Stimulated activated CD4-positive, alpha-beta T cell treated with anti-CD3 and anti-CD28 coated beads, Interleukin-15, amount 100 ng/mL, for 48 hours (primary cell): ENCODE data around the gene AQP4.

ENCODE experiments used
- DNase-seq, 2 donors: peaks; one replicate each; pipeline ENCODE4 v3.0.0-alpha.2; 2020; ENCODE audit warnings: low read depth in 2 of 2

The AQP4 gene

GRCh38 chr18:26865557-26865956, at the start of gene AQP4:
AQP4 (minus strand) TSS chr18:26865707; CDS start chr18:26865689, 18 bp downstream.
- no peak for DNase-seq

GRCh38 chr18:26911840-26912239, 46.3 kb upstream of the AQP4 start:
- no peak for DNase-seq

- DNase-seq, result no peak
Observed at GRCh38 chr18:26909599-26910290, 44.2 kb upstream of the AQP4 start.

- no peak for DNase-seq
Observed at GRCh38 chr18:26908906-26909305, 43.4 kb upstream of the AQP4 start.

GRCh38 chr18:26902291-26902690, 36.8 kb upstream of the AQP4 start:
- no peak for DNase-seq

- DNase-seq, result no peak
Observed at GRCh38 chr18:26901020-26901419, 35.5 kb upstream of the AQP4 start.

GRCh38 chr18:26894426-26894825, 28.9 kb upstream of the AQP4 start:
- no peak for DNase-seq

GRCh38 chr18:26893996-26894395, 28.5 kb upstream of the AQP4 start:
- DNase-seq, result no peak

GRCh38 chr18:26888259-26888658, 22.8 kb upstream of the AQP4 start:
- DNase-seq, result no peak

GRCh38 chr18:26875040-26875654, 9.6 kb upstream of the AQP4 start:
- no peak for DNase-seq

GRCh38 chr18:26874283-26874682, 8.8 kb upstream of the AQP4 start:
- DNase-seq, result no peak

GRCh38 chr18:26869640-26870039, 4.1 kb upstream of the AQP4 start:
- DNase-seq, result no peak

- DNase-seq, result no peak
Observed at GRCh38 chr18:26868968-26869586, 3.6 kb upstream of the AQP4 start.

- DNase-seq, result no peak
Observed at GRCh38 chr18:26867471-26867870, 2.0 kb upstream of the AQP4 start.

GRCh38 chr18:26864658-26865057, 849 bp downstream of the AQP4 start:
- no peak for DNase-seq

GRCh38 chr18:26863921-26864497, 1.5 kb downstream of the AQP4 start:
- DNase-seq, result no peak

GRCh38 chr18:26863122-26863879, 2.2 kb downstream of the AQP4 start:
- DNase-seq, result no peak

- no peak for DNase-seq
Observed at GRCh38 chr18:26862084-26862483, 3.4 kb downstream of the AQP4 start.

GRCh38 chr18:26854292-26854881, 11.1 kb downstream of the AQP4 start:
- DNase-seq, result no peak

GRCh38 chr18:26853401-26853800, 12.1 kb downstream of the AQP4 start:
- no peak for DNase-seq

- no peak for DNase-seq
Observed at GRCh38 chr18:26843760-26844159, 21.7 kb downstream of the AQP4 start.

GRCh38 chr18:26840965-26841364, 24.5 kb downstream of the AQP4 start:
- DNase-seq, result no peak
